WI38 (cell line): ENCODE data around the gene GPC4.

Experiments used
- H3K4me3 ChIP-seq: 2 replicates; pipeline ENCODE4 v1.5.1; 2011; ENCODE audit warnings: low read depth, mild to moderate bottlenecking, control low read depth, low read length
- CTCF ChIP-seq: IDR thresholded peaks from 2 replicates; pipeline ENCODE4 v1.5.1; 2012; ENCODE audit warnings: low read depth, mild to moderate bottlenecking, control low read depth, low read length

The GPC4 gene

DNA sequence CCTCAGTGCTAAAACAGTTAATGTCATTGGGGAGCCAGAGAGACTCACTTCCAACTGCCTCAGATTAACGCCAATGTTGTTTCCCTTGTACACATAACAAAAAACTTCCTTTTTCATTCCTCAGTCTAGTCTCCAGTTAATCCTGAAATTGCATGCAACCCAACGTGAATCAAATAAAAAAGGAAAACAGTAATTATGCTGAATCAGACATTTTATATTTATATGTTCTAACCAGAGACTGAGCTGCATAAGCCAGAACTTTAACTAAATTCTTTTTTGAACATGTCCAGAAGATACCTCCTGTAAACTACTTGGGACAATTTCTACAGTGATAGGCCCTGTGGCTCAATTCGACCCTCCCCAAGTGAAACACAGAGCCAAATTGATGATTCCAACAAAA, 4.7 kb downstream of the GPC4 start:
- no peak for TF ChIP-seq CTCF

DNA sequence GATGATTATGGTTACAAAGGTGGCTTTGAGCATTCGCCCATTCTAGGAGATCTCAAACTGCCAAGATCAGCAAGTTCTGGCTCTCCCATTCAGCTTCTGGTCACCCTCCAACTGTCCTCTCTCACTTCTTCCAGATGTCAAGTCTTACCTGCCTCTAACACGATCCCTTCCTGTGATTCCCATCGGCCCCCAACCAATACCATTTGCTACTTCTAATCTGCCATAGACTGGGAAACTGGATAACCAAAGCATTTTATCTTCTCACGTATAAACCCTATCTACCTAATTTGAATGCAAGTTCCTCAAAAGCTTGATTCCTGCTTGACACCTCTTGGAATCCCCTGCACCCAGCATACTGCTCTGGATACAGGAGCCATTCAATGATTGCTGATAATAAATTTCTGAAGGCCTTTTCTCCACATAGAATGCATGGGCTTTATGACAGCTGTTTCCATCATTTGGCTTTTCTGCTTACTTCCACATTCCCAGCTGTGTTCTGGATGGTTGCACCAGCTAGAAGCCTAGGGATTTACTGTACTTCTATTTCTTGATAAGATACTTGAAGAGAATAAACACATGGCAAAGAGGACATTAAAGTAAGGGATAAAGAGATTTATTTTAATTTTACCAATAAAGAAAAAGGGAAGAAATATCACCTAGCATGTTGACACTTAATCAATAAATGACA, 9.6 kb downstream of the GPC4 start:
- no peak overlapping the region for H3K4me3 ChIP-seq
- TF ChIP-seq CTCF: no peak

More for the DNA sequence above, 4.7 kb downstream of the GPC4 start:
- no peak overlapping the region for H3K4me3 ChIP-seq

DNA sequence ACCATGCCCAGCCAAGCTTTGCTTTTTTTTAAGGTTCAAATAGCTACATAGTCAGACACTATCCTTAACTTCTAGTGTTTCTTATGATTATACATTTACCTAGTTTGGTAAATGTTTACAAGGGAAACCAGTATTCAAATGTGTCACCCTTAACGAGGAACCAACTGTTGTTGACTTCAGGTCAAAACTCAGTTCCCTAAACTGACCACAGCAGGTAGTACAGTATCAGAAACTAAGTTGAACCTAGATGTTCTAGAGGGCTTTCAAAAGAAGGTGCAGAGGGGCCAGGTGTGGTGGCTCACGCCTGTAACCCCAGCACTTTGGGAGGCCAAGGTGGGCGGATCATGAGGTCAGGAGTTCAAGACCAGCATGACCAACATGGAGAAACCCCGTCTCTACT, 11.3 kb downstream of the GPC4 start:
- H3K4me3 ChIP-seq: no peak overlapping the region
- TF ChIP-seq CTCF: no peak

DNA sequence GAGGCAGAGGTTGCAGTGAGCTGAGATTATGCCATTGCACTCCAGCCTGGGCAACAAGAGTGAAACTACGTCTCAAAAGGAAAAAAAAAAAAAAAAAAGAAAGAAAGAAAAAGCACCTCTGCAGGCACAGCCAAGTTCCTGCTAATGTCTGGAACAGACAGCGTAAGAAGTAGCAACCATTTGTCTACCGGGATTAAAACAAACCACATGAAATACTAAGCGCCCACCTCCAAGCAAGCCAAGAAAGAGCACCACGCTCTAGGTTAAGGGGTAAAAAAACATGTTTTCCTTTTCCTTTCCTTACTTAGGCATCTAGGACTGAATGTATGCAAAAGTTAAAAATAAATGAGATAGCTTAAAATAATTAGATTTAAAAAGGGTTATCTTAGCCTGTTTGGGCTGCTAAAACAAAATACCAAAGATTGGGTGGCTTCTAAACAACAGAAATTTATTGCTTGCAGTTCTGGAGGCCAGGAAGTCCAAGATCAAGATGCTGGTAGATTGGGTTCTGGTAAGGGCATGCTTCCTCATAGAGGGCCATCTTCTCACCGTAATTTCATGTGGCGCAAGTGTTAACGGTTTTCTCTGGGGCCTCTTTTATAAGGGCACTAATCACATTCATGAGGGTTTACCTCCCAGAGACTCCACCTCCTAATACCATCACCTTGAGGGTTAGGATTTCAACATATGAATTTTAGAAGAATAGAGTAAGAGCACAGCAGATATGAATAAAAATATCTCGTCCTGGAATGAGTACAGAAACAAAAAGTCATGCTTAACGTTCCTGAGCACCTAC, 12.3 kb downstream of the GPC4 start:
- TF ChIP-seq CTCF: no peak
- H3K4me3 ChIP-seq: no peak overlapping the region

- no peak overlapping the region for H3K4me3 ChIP-seq
- no peak for TF ChIP-seq CTCF
Observed at GRCh38 chrX:133402042-133402453, 13.2 kb downstream of the GPC4 start.

DNA sequence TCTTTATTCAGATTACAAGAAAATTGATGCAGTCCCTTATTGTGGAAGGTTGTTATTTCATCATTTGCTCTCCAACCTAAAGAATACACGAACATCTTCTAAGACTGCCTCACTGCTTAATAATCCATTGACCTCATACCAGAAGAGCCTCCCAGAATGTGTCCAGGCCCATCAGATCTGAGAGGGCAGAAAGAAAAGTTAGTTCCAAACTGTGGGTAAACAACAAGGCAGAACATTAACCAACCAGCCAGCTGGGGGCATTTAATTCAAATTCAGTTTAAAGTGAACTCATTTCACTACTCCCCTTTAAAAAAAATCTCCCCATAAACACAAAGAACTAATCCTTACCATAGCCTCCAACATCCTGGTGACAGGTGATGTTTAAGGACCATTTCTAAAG, 13.8 kb downstream of the GPC4 start:
- no peak for TF ChIP-seq CTCF

GRCh38 chrX:133399411-133399810, 15.9 kb downstream of the GPC4 start:
- no peak for TF ChIP-seq CTCF

More for the DNA sequence above, 13.8 kb downstream of the GPC4 start:
- no peak overlapping the region for H3K4me3 ChIP-seq

More at GRCh38 chrX:133399411-133399810, 15.9 kb downstream of the GPC4 start:
- no peak overlapping the region for H3K4me3 ChIP-seq
